ENCODE results near the gene ABLIM3.

DNA sequence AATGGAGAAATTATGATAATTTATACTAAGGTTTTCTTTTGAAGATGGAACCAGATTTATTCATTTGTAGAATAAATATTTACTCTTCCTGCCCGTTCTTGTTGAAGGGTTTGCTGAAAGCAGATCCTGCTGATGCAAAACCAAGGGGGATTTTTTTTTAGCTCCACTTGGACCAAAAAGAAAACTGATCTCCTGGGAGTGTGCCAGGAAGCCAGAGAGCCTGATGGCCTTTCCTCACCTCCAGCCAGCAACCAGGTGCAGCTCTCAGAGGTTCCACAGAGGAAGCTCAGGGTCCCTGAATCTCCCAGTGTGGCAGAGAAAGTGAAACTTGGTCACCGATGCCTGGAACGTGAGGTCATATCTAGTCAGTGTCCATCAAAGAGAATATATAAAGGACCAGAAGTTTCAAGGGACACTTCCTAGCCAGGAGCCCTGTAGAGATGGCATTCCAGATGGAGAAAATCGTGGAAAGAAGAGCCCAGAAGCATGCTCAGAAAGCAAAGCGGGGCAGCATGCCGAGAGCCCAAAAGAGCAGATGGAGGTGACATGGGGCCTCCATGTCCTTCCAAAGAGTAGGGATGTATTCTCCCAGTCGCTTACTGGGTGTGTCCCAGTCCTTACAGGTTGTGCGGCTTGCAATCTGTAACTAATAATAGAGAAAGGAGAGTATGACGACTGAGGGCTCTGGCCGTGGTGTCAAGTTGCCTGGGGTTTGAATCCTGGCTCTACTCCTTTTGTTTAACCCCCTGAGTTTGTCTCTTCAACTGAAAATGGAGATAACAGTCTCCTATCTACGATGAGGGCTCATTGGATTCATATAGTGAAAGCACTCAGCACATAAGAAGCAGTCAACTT lies 142.6 kb downstream of the ABLIM3 start:
- TF ChIP-seq GABPA (IDR thresholded peaks at IDR 0.05; ENCODE audit: low read depth): no peak
- no peak for TF ChIP-seq YY1 (IDR thresholded peaks at IDR 0.05; ENCODE audit: low read depth, low read length)
